ENCODE data around the gene MBNL2. TPM values are rescaled to one million over a fixed set of nuclear protein-coding genes. Genes with fewer than 3 reads are reported as not detected.

Gene MBNL2
- total and polyA plus RNA-seq, 2 of the 4 experiments (the other 2 are of a cell fraction) = 26.9 to 103 TPM

DNA sequence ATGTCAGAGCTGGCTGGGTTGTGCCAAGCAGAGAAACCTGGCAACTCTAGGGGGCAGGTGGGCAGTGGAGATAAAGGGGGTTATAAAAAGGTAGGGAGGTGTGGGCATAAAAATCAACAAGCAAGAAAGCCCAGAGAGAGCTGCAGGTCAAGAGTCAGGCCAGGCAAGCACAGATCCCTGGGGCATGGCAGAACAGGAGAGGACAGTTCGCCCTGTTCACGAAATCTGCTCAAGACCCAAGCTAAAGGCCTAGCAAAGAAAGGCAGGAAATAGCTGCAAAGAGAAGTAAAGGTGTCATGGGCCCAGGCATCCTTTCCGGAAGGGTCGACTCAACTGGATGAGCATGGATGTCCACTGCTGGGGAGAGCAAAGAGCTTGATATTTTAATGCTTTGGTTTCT lies 3.4 kb downstream of the MBNL2 start:
- Histone ChIP-seq H2BK120ac (ENCODE audit: low read depth, low read length) (peak overlapping the region; percentile 42; the same call in 1 of the 2 replicates), H3K4me1 (ENCODE audit: control insufficient read depth, insufficient read depth, low read length) (peaks cover 18% of the 10 kb centered on the region), H3K27me3 (ENCODE audit: control insufficient read depth, insufficient read depth, low read length) (no peaks in the 10 kb centered on the region), H2BK20ac (ENCODE audit: low read depth, low read length) (0 out of 2 replicates have a peak overlapping the region, but pooled peaks have one; percentile 13), H2BK15ac (ENCODE audit: low read depth, low read length) (no peak overlapping the region; the same call in 2 of the 3 replicates), H2AK5ac (ENCODE audit: low read depth, low read length) (peak overlapping the region; percentile 18; the same call in 1 of the 2 replicates), H3K14ac (replicated peaks; ENCODE audit: low read depth, low read length) (peak overlapping the region; percentile 29; the same call in 1 of the 2 replicates), H3K79me1 (ENCODE audit: low read depth in 1 of 2, low read length in 2 of 2) (peaks cover under 1 to 51% of the 10 kb centered on the region in 2 experiments; a peak in 2 of 4 replicates), H3K9me3 (ENCODE audit: control insufficient read depth, insufficient read depth, low read length) (no peaks in the 10 kb centered on the region), H2AFZ (replicated peaks; ENCODE audit: low read length, poor library complexity) (no peak overlapping the region), H3K23ac (ENCODE audit: low read depth, low read length) (peak overlapping the region; percentile 69), H3K4me2 (ENCODE audit: low read depth, low read length) (peak overlapping the region; percentile 80), H3K56ac (ENCODE audit: extremely low read depth, insufficient read depth, low read length) (0 out of 2 replicates have a peak overlapping the region, but pooled peaks have one; percentile 45), H4K8ac (ENCODE audit: low read depth in 2 of 2, low read length in 2 of 2) (peak overlapping the region in 1 of 2 experiments; percentile 4; a peak in 2 of 4 replicates), H4K20me1 (ENCODE audit: insufficient read depth, low read length) (peaks cover 50% of the 10 kb centered on the region), H3K9ac (ENCODE audit: low read depth, low read length) (peak overlapping the region; percentile 99), H3K9me1 (ENCODE audit: insufficient read depth, low read length) (peaks cover 21% of the 10 kb centered on the region), H3K4ac (ENCODE audit: low read depth, low read length) (peak overlapping the region; percentile 32), H3K36me3 (ENCODE audit: control insufficient read depth, insufficient read depth, low read length) (peaks cover 2% of the 10 kb centered on the region; the same call in 1 of the 2 replicates), H4K5ac (ENCODE audit: low read depth, low read length) (no peak overlapping the region), H3K27ac (ENCODE audit: insufficient read depth, low read length) (peak overlapping the region; percentile 67), H4K91ac (ENCODE audit: insufficient read depth, low read depth, low read length) (no peak overlapping the region), H2BK5ac (ENCODE audit: low read depth, low read length, poor library complexity, severe bottlenecking) (peak overlapping the region; percentile 95), H3K18ac (ENCODE audit: low read depth, low read length) (peak overlapping the region; percentile 48; the same call in 1 of the 2 replicates), H2AK9ac (replicated peaks; ENCODE audit: low read depth, low read length, poor library complexity) (peak overlapping the region; percentile 26), H3K4me3 (ENCODE audit: insufficient read depth, low read depth, low read length) (peak overlapping the region; percentile 90)
- dilution Hi-C loops (cut with HindIII; ENCODE audit: low sequenced_read_pairs, unreplicated experiment) (no loop called here), in situ Hi-C loops (cut with MboI; ENCODE audit: low sequenced_read_pairs) (no loop called here), intact Hi-C loops (cut with micrococcal nuclease) (no loop called here)
- ChIA-PET POLR2A (ENCODE audit: unreplicated experiment) (no interaction called here), CTCF (no interaction called here)
- 80% methylated on average over 1 of the region's 4 CpGs; no CpG with 5 or more reads in 1 of the 2 experiments for whole genome bisulfite sequencing, 2 experiments (ENCODE audit: extremely low coverage in 2 of 2, insufficient read length in 1 of 2)
- ATAC-seq (ENCODE audit: low read depth) = no peak
- TF ChIP-seq FOS (IDR thresholded peaks at IDR 0.05; ENCODE audit: low read depth, low read length) (no peak), RFX5 (IDR thresholded peaks at IDR 0.05; ENCODE audit: low read depth, low read length) (no peak), CTCF (conservative IDR thresholded peaks at IDR 0.05; ENCODE audit: low read depth, low read length) (no peak)
- BruUV-seq (replicated peaks) = no TSS peak
- no peak for DNase-seq

Data from IMR-90 (cell line).